ENCODE measurements around the gene TTLL6.
"Not testable (repeated sequence)": the region's sequence is repeated elsewhere in the genome, so short reads cannot be mapped to it uniquely, and the experiment has no call there.

TTLL6 gene

GRCh38 chr17:48816774-48817590 is at the start of gene TTLL6:
TTLL6 (minus strand) TSS chr17:48817229; CDS start chr17:48817072, 157 bp downstream.
- no peak for FAIRE-seq

GRCh38 chr17:48860456-48860855 is 43.4 kb upstream of the TTLL6 start:
- no peak for FAIRE-seq

GRCh38 chr17:48860034-48860433 is 43.0 kb upstream of the TTLL6 start:
- FAIRE-seq: no peak

GRCh38 chr17:48856122-48856821 is 39.2 kb upstream of the TTLL6 start:
- no peak for FAIRE-seq

GRCh38 chr17:48854774-48855476 is 37.9 kb upstream of the TTLL6 start:
- no peak for FAIRE-seq

- FAIRE-seq: no peak
Measured at GRCh38 chr17:48850792-48851323, 33.8 kb upstream of the TTLL6 start.

GRCh38 chr17:48843187-48843900 is 26.3 kb upstream of the TTLL6 start:
- no peak for FAIRE-seq

GRCh38 chr17:48842746-48843145 is 25.7 kb upstream of the TTLL6 start:
- no peak for FAIRE-seq

GRCh38 chr17:48841395-48841831 is 24.4 kb upstream of the TTLL6 start:
- no peak for FAIRE-seq

- FAIRE-seq: no peak
Measured at GRCh38 chr17:48840441-48840840, 23.4 kb upstream of the TTLL6 start.

GRCh38 chr17:48837458-48837857 is 20.4 kb upstream of the TTLL6 start:
- not testable (repeated sequence) for FAIRE-seq

- no peak for FAIRE-seq
Measured at GRCh38 chr17:48835971-48836370, 18.9 kb upstream of the TTLL6 start.

- FAIRE-seq: no peak
Measured at GRCh38 chr17:48834973-48835372, 17.9 kb upstream of the TTLL6 start.

- no peak for FAIRE-seq
Measured at GRCh38 chr17:48831549-48831883, 14.5 kb upstream of the TTLL6 start.

GRCh38 chr17:48830840-48831548 is 14.0 kb upstream of the TTLL6 start, which contains the start of gene CALCOCO2:
CALCOCO2 (plus strand) TSS chr17:48831035; CDS start chr17:48841708, 10,673 bp downstream.
- FAIRE-seq: no peak

GRCh38 chr17:48825446-48826381 is 8.7 kb upstream of the TTLL6 start:
- no peak for FAIRE-seq

GRCh38 chr17:48820936-48821335 is 3.9 kb upstream of the TTLL6 start:
- FAIRE-seq: not testable (repeated sequence)

- FAIRE-seq: no peak
Measured at GRCh38 chr17:48819466-48819865, 2.4 kb upstream of the TTLL6 start.

- no peak for FAIRE-seq
Measured at GRCh38 chr17:48818361-48818841, 1.4 kb upstream of the TTLL6 start.

- no peak for FAIRE-seq
Measured at GRCh38 chr17:48816438-48816773, 623 bp downstream of the TTLL6 start.

- no peak for FAIRE-seq
Measured at GRCh38 chr17:48815311-48815710, 1.7 kb downstream of the TTLL6 start.
